DND-41 (cell line): ENCODE results near the gene BTBD16.

ENCODE experiments used
- EZH2 ChIP-seq: IDR thresholded peaks from 3 replicates; pipeline ENCODE4 v1.6.1; 2012; ENCODE audit warnings: borderline replicate concordance, low read depth, mild to moderate bottlenecking, moderate library complexity, low read length, inconsistent platforms; ENCODE audit not compliant: severe bottlenecking
- TF ChIP-seq, protein P1 (sequence below): IDR thresholded peaks from 2 replicates; pipeline ENCODE4 v1.5.1; 2012; ENCODE audit warnings: borderline replicate concordance, low read length, moderate library complexity, mild to moderate bottlenecking; ENCODE audit not compliant: poor library complexity, severe bottlenecking; ENCODE audit errors: extremely low read depth

DNA sequence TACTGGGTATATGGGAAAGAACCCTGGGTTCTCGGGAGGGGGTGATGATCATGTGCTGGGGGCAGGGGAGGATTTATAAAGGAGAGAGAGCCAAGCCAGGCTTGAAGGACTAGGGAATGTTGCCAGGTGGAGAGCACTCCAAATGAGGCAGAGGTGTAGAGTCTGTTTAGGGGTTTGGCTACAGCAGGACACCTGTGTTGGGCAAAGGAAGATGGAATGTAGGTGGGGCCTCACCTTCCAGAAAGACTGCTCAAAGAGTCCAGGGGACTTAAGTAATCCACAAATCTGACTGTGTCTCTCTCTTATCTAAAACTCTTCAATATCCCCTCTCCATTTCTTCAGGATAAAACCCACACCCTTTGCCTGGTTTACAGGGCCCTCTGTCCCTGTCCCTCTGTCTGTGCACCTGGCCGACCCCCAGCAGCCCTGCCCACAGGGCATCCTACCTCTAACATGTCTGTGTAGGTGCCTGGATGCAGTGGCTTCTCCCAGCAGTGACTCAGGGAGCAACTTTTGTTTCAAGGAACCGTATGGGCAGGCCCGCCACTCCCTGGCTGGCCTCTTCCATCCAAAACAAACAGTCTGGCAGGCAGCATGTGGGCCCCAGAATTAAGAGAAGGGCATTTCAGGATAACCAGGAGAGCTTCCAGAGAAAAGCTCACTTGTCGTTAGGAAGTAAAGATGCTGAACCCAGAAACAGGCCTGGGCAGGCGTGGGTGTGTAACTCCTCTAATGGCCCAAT, 92.8 kb downstream of the BTBD16 start:
- TF ChIP-seq, protein P1, sequence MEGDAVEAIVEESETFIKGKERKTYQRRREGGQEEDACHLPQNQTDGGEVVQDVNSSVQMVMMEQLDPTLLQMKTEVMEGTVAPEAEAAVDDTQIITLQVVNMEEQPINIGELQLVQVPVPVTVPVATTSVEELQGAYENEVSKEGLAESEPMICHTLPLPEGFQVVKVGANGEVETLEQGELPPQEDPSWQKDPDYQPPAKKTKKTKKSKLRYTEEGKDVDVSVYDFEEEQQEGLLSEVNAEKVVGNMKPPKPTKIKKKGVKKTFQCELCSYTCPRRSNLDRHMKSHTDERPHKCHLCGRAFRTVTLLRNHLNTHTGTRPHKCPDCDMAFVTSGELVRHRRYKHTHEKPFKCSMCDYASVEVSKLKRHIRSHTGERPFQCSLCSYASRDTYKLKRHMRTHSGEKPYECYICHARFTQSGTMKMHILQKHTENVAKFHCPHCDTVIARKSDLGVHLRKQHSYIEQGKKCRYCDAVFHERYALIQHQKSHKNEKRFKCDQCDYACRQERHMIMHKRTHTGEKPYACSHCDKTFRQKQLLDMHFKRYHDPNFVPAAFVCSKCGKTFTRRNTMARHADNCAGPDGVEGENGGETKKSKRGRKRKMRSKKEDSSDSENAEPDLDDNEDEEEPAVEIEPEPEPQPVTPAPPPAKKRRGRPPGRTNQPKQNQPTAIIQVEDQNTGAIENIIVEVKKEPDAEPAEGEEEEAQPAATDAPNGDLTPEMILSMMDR, result no peak
- no peak for TF ChIP-seq EZH2
